HG03139 (cell line): ENCODE results near the gene ACAP3.
A peak's percentile ranks its signal among the peaks of the same experiment; 100 is the strongest.

ENCODE experiments used
- ATAC-seq: cut with Tn5 transposase; IDR thresholded peaks from one replicate; pipeline ENCODE4 v1.9.1; 2021; ENCODE audit not compliant: unreplicated experiment

Gene ACAP3

DNA sequence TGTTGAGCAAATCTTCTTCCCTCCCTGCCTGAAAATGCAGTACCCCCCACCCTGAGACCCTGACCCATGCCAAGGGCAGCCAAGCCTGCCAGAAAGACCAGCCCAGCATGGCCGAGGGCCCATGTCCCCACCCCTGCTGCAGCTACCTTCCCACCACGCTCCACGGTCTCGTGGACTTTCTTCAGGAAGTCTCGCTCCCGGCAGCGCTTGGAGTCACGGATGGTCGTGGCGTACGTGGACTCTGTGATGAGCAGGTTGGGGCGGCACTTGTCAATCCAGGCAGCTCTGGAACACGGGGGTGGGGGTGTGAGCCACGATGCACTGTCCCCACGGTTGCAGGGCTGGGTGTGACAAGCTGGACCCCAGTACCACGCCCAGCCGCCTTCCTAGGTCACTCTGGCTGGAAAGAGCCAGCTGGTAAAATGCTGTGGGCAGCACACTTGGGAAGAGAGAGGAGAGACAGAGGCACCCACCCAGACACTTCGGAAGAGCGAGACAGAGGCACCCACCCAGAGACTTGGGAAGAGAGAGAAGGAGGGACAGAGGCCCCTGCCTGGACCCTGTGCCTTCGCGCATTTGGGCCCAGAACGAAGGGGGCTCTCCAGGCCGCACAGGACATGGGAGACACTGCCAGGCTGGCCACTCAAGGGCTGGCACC is 7.1 kb upstream of the ACAP3 start:
- ATAC-seq = no peak

DNA sequence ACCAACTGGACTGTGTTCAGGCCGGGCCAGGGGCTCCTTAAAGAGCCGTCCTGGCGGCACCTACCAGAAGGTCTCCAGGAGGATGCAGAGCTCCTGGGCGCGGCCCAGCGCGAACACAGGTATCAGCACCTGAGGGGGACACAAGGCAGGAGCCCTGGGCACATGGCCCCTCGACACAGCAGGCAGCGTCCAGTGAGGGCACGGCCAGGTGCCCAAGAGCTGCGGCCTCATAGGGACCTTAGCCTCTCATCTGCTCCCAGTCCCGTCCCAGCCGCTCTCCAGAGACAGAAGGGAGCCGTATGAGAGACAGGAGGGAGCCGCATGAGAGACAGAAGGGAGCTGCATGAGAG is 6.5 kb upstream of the ACAP3 start:
- ATAC-seq = no peak

DNA sequence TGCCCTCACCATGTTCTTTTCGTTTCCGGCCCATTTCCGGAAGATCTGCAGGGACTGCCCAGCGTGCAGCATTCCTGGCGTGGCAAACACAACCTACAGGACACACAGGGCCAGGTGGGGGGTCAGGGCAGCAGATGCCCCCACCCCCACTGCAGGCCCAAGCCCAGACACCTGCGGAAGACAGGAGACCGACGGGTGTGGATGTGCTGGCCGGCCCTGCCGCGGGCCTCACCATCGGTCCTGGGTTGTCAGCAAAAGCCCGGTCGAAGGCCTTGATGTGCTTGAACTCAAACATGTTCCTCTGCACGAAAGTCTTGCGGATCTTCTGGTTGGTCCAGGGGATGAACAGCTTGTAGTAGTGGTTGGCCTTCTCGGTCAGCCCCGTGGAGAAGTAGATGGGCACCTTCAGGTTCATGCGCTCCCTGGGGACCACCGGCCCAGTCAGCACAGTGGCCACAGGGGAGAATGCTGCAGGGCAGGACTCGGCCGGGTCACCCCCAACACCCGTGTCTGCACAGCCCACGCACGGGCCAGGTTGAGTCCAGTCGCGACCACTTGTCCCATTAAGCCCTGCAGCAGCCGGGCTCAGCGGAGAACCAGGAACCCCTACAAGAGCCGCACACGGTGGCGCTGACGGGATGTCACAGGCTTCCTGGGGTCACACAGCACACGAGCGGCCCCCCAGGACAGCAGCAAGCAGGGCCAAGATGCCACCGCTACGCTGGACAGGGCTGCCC is 5.9 kb upstream of the ACAP3 start:
- ATAC-seq = no peak

DNA sequence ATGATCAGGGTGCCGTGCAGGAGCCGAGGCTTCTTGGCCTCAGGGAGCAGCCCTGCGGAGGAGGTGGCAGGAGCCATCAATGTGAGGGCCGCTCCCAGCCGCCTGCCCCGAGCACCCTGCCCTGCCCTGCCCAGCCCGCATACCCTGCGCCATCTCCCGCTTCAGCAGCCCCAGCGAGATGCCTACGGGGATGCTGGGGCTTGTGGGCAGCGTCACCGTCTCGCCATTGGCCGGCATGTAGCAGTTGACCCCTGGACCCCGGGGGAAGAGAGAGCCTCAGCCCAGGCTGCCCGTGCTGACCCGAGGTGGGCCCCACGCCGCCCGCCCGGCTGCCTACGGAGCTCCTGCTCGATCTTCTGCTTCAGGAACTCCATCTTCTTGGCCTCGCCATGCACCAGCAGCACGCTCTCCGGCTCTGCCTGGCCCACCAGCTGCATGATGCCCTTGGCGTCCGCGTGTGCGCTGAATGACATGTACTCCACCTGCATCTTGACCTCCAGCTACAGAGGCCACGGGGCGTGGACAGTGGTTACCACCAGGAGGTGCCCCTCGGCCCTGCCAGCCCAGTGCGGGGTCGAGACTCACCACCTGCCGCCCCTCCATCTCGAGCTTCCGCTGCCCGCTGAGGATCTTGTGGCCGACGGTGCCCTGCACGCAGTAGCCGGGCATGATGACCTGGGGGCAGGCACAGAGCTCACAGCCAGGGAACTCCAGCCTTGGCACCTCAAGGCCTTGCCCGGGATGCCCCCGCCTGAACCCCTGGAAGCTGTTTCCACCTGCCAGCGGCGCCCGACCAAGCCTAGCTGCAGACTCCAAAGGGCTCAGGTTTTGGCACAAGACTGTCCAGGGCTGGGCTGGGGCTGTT is 5.0 kb upstream of the ACAP3 start:
- no peak for ATAC-seq

DNA sequence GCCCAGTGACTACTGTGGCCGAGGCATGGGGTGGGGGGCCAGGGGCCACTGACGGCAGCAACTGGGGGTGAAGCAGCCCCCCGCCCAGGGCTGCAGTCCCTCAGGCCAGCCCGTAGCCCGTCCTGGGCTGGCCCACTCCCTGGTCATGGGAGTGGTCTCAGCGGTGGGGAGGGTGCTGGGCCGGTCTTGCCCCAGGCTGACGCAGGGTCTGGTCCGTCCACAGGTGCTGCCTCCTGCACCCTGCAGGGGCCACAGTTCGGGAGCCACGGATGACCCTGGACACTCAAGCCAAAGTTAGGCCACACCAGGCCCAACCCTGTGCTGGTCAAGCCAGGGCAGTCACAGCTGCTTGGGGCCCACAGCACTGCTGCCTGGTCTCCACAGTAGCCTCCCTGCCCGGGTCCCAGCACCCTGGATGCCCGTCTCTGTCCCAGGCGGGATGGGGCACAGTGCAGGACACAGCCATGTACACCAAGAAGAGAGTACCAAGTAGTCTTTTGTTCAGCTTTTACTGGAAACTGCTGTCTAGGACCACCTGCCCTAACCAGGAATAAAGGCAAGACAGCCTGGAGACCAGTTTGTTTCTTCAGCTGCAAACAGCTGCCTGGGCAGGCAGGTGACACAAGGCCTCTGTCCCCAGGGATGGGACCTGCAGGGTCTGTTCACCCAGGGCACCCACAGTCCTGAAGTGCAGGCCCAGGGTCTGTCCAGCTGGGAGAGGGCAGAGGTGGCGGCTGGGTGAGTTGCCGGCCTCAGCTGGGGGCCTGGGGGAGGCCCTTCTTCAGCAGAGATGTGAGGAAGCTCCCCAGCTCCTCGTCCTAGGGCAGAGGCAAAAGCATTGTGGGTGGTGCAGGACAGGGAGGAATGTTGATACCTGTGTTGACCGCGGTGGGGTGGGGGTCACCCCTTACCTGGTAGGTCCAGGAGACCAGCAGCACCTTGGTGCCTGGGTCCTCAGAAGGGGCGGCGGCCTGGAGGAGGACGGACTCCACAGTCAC is 3.7 kb upstream of the ACAP3 start:
- ATAC-seq = no peak

DNA sequence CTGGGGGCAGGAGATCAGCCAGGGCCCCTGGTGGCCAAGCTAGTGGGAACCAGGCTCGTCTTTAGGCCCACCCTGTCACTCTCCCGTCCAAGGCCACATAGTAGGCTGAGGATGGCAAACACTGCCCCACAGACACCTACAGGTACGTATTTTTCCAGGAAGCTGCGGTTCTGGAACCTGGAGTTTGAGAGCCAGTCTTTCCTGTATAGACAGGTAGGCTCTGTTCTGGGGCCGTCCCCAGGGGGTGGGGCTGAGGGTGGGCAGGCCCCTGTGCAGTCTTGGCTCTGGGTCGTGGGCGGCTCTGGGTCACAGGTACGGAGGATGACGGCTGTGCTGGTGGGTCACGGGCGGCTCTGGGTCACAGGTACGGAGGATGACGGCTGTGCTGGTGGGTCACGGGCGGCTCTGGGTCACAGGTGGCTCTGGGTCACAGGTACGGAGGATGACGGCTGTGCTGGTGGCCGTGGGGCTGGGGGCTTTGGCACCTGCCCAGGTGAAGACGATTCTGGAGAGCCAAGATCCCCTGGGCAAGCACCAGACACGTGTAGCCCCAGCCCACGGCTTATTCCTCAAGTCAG is 2.8 kb upstream of the ACAP3 start:
- ATAC-seq = no peak

DNA sequence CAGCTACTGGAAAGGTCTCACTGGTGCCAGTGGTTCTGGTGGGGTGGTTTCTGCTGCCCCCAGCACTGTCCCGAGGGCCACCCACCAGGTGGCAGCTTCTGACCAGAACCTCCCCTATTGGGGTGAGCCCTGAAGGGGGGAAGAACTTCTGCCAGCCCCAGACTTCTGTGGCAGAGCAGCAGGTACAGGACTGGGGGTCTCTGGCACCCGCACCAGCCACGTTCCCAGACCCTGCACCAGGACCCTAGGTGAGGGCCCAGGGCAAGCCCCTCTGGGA is 2.3 kb upstream of the ACAP3 start:
- ATAC-seq = no peak

DNA sequence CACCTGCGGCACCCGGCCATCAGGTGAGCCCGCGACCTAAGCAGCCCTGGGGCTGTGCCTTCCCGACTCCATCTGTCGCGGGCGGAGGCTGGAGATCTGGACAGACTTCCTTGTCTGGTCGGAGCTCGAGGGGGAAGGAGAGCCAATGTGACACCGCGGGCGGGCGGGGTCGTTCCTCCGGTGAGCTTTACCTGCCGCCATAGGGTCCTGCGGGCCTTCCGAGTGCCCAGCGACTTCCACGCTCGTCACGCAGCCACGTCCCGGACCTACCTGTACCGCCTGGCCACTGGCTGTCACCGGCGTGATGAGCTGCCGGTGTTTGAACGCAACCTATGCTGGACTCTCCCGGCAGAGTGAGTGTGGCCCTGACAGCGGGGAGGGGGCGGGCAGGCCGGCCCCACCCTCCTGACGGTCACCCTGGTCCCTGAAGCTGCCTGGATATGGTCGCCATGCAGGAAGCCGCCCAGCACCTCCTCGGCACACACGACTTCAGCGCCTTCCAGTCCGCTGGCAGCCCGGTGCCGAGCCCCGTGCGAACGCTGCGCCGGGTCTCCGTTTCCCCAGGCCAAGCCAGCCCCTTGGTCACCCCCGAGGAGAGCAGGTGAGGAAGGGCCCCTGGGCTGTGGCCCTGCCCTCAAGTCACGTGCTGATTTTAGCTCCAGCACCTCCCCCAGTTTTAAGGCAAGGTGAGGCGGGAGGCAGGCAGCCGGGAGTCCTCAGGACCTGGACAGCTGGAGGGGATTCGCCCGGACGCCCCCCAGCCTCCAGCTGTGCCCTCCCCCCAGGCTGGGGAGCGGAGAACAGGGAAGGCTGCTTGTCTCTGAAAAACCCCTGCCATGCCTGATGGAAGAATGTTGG is 1.8 kb upstream of the ACAP3 start:
- ATAC-seq = no peak

DNA sequence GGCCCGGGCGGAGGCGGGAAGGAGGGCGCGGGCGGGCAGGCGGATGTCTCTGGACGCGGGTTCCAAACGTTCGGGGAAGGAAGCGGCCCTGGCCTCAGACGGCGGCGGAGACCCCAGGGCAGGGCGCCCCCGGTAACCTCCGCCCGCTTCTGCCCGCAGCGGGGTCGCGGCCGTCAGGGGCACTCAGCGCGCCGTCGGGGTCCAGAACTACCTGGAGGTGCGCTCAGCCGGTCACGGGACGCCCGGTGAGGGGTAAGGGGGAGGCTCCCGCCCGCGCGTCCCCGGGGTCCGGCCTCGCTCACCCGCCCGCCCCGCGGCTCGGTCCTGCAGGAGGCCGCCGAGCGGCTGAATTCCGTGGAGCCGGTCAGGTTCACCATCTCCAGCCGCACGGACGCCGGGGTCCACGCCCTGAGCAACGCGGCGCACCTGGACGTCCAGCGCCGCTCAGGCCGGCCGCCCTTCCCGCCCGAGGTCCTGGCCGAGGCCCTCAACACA is 1.1 kb upstream of the ACAP3 start:
- peak; percentile 2 for ATAC-seq

DNA sequence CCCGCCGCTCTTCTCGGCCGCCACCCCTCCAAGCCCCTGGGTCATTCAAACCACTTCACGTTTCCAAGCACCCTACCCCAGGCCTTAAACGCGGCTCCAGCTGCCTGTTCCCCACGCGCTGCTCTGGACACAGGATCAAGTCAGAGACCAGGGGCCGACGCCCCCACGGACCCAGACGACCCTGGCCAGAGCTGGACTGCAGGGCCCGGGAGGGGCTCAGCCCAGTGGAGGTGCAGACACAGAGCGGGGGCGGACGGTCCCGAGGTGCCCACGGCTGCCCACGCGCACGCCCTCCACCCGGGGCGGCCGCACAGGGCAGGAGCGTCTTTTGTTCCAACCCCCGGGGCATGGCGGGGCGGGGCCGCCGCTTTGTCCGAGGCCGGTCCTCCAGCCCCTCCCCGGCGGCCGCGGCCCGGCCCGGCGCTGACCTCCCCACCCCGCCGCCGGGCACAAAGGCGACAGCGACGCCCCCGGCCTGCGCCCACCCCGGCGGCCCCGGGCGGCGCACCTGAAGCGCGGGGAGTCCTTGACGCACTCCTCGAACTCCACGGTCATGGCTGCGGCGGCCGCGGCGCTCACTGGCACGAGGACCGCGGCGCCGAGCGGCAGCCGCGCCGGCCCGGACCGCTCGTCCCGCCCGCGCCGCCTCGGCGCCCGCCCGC is 338 bp downstream of the ACAP3 start:
- no peak for ATAC-seq

DNA sequence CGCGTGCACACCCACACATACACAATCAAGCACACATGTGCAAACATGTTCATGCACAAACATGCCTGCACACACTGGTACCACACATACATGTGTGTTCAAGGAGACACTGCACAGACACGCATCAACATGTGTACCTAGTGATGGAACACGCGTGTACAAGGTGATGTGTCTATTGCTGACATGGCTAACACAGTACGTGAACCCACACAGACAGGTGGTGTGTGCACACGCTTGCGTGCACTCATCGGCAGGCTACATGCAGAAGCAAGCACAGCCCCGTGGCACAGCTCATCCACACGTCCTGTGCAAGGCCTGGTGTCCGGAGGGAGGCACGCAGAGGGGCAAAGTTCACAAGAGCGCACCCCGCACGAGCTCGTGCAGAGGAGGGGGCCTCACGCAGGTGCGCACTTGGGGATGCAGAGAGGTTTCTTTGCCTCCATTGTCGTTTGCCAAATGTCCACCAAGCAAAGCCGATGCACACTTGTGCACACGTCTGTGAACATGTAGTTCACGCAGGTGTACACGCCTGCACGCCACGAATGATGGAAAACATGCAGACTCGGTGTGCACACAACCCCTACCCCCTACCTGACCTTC is 969 bp downstream of the ACAP3 start:
- ATAC-seq = no peak

DNA sequence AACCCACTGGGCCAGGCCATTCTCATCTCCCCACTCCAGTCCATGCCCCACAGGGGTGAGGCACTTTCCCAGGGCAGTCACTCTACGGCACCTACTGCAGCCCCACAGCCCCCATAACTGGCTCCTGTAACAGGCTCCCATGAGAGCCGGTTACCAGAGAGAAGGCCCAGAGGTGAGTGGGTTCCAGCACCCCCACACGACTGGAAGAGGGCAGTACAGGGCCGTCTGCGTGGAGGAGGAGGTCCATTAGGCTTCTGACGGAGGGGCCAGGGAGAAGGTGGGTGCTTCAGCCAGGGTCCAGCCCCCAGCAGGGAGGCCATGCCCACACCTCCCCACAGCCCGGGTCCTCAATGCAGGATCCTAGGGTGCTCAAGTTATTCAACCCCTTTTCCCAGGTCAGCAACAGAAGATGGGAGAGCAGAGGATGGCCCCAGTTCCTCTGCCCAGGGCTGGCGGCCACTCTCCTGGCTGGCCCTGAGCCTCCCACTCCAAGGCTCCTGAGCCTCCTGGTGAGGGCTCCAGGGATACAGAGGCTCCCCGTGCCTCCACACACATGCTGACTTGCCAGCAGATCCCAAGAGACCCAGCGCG is 1.6 kb downstream of the ACAP3 start:
- no peak for ATAC-seq

DNA sequence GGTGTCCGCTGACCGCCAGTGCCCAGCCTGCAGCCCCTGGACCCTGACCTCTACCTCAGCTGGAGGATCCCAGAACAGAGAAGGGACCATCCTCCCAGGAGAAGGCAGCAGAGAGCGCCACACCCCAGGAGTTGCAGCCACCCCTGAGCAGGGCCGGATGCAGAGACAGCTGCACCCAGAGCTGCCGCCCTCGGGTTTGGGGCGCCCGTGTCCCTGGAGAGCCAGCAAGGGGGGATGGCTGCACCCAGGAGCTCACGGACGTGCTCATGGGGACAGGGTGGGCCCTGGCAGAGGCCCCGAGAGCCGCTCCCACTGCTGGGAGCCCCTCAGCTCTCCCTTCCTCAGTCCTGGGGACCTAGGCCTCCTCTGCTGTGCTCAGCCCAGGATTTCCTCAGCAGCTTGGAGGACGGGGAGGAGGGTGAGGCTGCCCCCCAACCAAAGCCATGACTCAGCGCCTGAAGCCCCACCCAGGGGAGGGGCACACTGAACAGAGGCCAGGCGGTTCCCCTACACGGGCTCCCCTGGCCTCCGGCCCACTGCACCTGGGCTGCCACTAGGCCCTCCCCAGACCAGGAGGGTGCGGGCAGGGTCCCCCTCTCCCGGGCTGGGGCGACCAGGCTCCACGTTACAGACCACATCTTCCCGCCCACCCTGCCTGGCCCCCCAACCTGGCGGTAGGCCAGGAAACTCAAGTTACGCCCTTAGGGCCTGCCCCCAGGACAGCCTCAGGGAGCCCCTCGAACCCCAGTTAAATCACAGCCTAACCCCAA is 2.2 kb downstream of the ACAP3 start:
- no peak for ATAC-seq

DNA sequence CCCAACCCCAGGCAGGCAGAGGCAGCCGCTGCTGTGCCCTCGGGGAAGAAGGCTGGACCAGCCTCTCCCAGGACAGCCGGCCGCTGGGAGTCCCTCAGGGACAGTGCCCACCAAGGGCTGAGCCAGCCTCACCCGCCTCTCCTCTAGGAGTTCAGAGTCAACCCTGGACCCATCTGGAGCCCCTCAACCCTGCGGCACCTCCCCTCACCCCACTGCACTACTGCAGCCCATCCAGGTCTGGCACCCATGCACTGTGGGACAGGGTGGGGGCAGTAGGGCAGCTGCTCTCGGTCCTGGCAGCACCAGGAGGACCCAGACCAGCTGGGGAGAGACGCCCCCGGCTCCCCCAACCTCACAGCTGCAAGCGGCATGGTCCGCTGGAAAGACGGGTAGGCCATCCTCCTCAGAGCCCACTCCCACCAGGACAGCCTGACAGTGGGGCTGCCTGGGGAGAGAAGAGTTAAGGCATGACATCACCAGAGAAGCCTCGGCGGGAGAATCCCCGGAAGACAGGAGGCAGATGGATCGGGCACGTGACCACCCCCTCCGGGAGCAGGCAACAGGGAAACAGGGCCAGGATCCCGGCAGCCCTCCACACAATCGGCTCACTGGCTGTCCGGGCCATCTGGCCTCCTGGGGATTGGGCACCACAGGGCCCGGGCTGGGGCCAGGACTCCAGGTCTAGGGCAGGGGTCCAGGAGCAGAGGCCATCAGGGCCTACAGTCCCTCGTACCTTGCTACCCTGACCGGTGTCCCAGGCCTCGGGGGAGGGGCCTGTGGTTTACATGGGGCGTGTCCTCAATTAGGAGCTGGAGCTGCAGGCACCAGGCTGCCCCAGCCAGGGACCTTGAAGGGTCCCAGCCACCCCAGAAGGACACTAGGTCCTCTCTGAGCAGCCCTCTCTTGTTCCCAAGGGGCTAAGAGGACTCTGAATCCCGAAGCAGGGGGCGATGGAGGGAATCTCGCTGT is 3.1 kb downstream of the ACAP3 start:
- no peak for ATAC-seq

DNA sequence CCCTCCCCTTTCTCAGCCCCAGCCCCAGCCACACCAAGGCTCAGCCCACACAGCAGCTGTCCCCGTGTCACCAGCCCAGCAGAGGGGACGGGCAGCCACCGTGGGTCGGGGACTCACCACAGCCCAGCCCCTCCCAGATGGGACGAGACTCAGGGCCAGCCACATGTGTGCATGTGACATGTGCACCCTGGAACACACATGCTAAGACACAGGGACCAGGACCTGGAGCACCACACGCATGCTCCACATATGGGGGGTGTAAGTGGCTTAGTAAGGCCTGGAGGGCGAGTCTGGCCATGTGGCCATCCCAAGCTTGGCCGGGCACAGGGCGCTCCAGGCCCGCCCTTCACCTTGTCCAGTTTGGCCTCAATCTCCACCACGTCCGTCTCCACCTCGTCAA is 4.0 kb downstream of the ACAP3 start:
- no peak for ATAC-seq

DNA sequence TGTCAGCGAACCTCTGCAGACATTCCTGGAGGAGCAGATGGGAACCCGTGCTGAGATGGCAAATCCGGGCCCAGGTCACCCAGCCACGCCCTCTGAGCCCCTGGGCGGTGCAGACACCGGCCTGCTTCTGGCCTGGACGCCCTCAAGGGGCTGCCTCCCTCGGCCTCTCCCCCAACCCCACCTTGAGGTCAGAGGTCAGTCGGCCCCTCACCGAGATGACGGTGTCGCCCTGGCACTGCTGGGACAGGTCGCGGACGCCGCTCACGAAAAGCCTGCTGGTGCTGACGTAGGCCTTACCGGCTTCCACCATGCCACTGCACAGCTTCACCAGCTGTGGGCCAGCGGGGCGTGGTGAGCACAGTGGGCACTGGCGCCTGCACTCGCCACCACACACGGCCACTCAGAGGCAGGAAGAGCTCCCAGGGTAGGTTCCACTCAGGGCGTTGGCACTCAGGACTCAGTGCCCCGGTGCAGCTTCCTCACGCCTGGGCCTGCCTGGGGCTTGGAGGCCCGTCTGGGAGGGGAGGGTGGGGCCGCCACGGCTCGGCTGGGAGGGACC is 4.7 kb downstream of the ACAP3 start:
- ATAC-seq = no peak
